ENCODE measurements around the gene MAGED1. TPM values are rescaled to one million over a fixed set of nuclear protein-coding genes. Genes with fewer than 3 reads are reported as not detected.

The MAGED1 gene
- total and polyA plus RNA-seq, 2 of the 8 experiments (the other 6 are each of a cell fraction or from before 2014, with no cell fraction given) = 91.0 to 91.1 TPM

DNA sequence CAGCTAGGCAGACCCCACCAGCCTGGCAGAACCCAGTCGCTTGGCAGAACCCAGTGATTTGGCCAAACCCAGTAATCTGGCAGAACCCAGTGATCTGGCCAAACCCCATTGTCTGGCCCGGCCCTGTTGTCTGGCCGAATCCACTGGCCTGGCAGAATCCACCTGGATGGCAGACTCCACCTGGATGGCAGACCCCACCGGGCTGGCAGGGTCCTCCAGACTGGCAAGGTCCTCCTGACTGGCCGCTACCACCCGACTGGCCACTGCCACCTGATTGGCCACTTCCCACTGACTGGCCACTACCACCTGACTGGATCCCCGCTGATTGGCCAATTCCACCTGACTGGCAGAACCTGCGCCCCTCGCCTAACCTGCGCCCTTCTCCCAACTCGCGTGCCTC is 3.2 kb downstream of the MAGED1 start (continued):
- TF ChIP-seq BACH1 (IDR thresholded peaks at IDR 0.05; ENCODE audit: low read length) = no peak

Measured in H1 (cell line).